GM19351 (cell line): ENCODE results near the gene LETM1.
A peak's percentile ranks its signal among the peaks of the same experiment; 100 is the strongest.
"Not testable (repeated sequence)": the region's sequence is repeated elsewhere in the genome, so short reads cannot be mapped to it uniquely, and the experiment has no call there.

Source experiments
- ATAC-seq: cut with Tn5 transposase; IDR thresholded peaks from one replicate; pipeline ENCODE4 v1.9.1; 2021; ENCODE audit warnings: mild to moderate bottlenecking, moderate library complexity; ENCODE audit not compliant: unreplicated experiment

The LETM1 gene

GRCh38 chr4:1852904-1853623, 2.9 kb downstream of the LETM1 start:
- ATAC-seq = no peak

- ATAC-seq = no peak
Observed at GRCh38 chr4:1851575-1852410, 4.2 kb downstream of the LETM1 start.

GRCh38 chr4:1851160-1851559, 4.8 kb downstream of the LETM1 start:
- ATAC-seq = no peak

GRCh38 chr4:1850276-1850675, 5.7 kb downstream of the LETM1 start:
- no peak for ATAC-seq

- no peak for ATAC-seq
Observed at GRCh38 chr4:1846580-1846979, 9.4 kb downstream of the LETM1 start.

- ATAC-seq = not testable (repeated sequence)
Observed at GRCh38 chr4:1844618-1845017, 11.3 kb downstream of the LETM1 start.

GRCh38 chr4:1843852-1844251, 12.1 kb downstream of the LETM1 start:
- ATAC-seq = no peak

GRCh38 chr4:1842993-1843448, 12.9 kb downstream of the LETM1 start:
- ATAC-seq = no peak

GRCh38 chr4:1842339-1842895, 13.5 kb downstream of the LETM1 start:
- ATAC-seq = no peak

- no peak for ATAC-seq
Observed at GRCh38 chr4:1841887-1842210, 14.1 kb downstream of the LETM1 start.

- ATAC-seq = no peak
Observed at GRCh38 chr4:1841201-1841886, 14.6 kb downstream of the LETM1 start.

GRCh38 chr4:1839282-1839681, 16.7 kb downstream of the LETM1 start:
- ATAC-seq = no peak

- ATAC-seq = no peak
Observed at GRCh38 chr4:1837069-1837468, 18.9 kb downstream of the LETM1 start.

- no peak for ATAC-seq
Observed at GRCh38 chr4:1836650-1837049, 19.3 kb downstream of the LETM1 start.

GRCh38 chr4:1835836-1836235, 20.1 kb downstream of the LETM1 start:
- not testable (repeated sequence) for ATAC-seq

- ATAC-seq = peak; percentile 81
Observed at GRCh38 chr4:1834047-1834775, 21.7 kb downstream of the LETM1 start.

- no peak for ATAC-seq
Observed at GRCh38 chr4:1833307-1834046, 22.5 kb downstream of the LETM1 start.

GRCh38 chr4:1832690-1833089, 23.3 kb downstream of the LETM1 start:
- ATAC-seq = no peak

GRCh38 chr4:1831331-1831730, 24.6 kb downstream of the LETM1 start:
- no peak for ATAC-seq

- no peak for ATAC-seq
Observed at GRCh38 chr4:1830642-1831228, 25.2 kb downstream of the LETM1 start.
